Upper lobe of right lung (tissue), 1 donor: Measurements from ENCODE around the gene KCNH4. TPM values are rescaled to one million over a fixed set of nuclear protein-coding genes. Genes with fewer than 3 reads are reported as not detected.
"Not testable (repeated sequence)": the region's sequence is repeated elsewhere in the genome, so short reads cannot be mapped to it uniquely, and the experiment has no call there.

ENCODE experiments used
- ATAC-seq: fragments of 200-7000 bp; cut with Tn5 transposase; one replicate; pipeline ENCODE4 v1.9.1; 2020; ENCODE audit warnings: mild to moderate bottlenecking, moderate library complexity
- DNase-seq: peaks from one replicate; pipeline ENCODE4 v3.0.0-alpha.2; 2020
- H3K27ac ChIP-seq: fragments of 200-600 bp; one replicate; pipeline ENCODE4 v1.8.0; 2022
- H3K27me3 ChIP-seq: fragments of 200-600 bp; one replicate; pipeline ENCODE4 v1.8.0; 2022; ENCODE audit warnings: mild to moderate bottlenecking
- H3K36me3 ChIP-seq: fragments of 200-600 bp; one replicate; pipeline ENCODE4 v1.8.0; 2022
- H3K4me1 ChIP-seq: fragments of 200-600 bp; one replicate; pipeline ENCODE4 v1.8.0; 2022
- H3K4me3 ChIP-seq: fragments of 200-600 bp; one replicate; pipeline ENCODE4 v1.8.0; 2022; ENCODE audit warnings: mild to moderate bottlenecking
- H3K9me3 ChIP-seq: fragments of 200-600 bp; one replicate; pipeline ENCODE4 v1.8.0; 2022
- intact Hi-C: fragments of 100-400 bp; cut with DNase I; formaldehyde crosslinking; loops from one replicate; pipeline ENCODE4 v1.11.0; 2022
- total RNA-seq: library from RNA; stranded (reverse); fragmentation: NEBNext Ultra II Directional; extraction: Animal tissue kit (Norgen Biotek cat#: 25700); gene quantifications from one replicate; pipeline ENCODE4 v1.2.1, GENCODE V29; 2021
- TF ChIP-seq, protein P1 (sequence below): fragments of 200-600 bp; IDR thresholded peaks from one replicate; pipeline ENCODE4 v1.8.0; 2022; ENCODE audit warnings: antibody characterized with exemption
- donor health status: DM: no; HTN: yes; CAD: no; lungs with severe emphysema.

Gene KCNH4
- total RNA-seq, 1 donor from 2014 or later: 0.26 TPM

DNA sequence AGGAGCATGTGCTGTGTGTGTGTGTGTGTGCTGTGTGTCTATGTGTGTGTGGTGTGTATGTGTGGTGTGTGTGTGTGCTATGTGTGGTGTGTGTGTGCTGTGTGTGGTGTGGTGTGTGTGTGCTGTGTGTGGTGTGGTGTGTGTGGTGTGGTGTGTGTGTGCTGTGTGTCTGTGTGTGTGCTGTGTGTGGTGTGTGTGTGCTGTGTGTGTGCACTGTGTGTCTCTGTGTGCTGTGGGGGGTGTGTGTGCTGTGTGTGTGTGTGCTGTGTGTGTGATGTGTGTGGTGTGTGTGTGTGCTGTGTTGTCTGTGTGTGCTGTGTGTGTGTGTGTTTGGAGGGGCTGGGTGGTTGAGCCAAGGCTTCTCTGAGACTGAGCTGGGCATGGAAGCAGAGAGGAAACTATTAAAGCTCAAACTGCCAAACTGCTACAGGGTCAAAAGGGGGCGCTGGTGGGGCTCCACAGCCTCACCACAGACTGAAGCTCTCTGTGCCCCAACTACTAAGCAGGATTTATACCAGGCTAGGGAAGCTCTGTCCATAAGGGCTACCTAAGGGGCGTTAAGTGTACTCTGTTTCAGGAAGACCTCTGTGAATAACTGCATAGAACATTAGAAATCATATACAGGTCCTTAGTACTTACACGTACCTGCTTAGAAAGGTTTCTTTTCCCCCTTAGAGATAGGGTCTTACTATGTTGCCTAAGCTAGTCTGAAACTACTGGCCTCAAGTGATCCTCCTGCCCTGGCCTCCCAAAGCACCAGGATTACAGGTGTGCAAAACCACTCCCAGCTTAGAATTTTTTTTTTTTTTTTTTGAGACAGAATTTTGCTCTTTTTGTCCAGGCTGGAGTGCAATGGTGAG, 41.2 kb upstream of the KCNH4 start:
- no peaks in the 10 kb centered on the region for H3K27me3 ChIP-seq
- TF ChIP-seq, protein P1, sequence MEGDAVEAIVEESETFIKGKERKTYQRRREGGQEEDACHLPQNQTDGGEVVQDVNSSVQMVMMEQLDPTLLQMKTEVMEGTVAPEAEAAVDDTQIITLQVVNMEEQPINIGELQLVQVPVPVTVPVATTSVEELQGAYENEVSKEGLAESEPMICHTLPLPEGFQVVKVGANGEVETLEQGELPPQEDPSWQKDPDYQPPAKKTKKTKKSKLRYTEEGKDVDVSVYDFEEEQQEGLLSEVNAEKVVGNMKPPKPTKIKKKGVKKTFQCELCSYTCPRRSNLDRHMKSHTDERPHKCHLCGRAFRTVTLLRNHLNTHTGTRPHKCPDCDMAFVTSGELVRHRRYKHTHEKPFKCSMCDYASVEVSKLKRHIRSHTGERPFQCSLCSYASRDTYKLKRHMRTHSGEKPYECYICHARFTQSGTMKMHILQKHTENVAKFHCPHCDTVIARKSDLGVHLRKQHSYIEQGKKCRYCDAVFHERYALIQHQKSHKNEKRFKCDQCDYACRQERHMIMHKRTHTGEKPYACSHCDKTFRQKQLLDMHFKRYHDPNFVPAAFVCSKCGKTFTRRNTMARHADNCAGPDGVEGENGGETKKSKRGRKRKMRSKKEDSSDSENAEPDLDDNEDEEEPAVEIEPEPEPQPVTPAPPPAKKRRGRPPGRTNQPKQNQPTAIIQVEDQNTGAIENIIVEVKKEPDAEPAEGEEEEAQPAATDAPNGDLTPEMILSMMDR: peak; percentile 57
- no peak overlapping the region for H3K27ac ChIP-seq
- intact Hi-C loops: no loop called here
- no peak overlapping the region for H3K4me3 ChIP-seq
- ATAC-seq (peak; percentile 87), DNase-seq (no peak)
- peaks cover 46% of the 10 kb centered on the region for H3K36me3 ChIP-seq
- H3K4me1 ChIP-seq: no peaks in the 10 kb centered on the region
- no peaks in the 10 kb centered on the region for H3K9me3 ChIP-seq

DNA sequence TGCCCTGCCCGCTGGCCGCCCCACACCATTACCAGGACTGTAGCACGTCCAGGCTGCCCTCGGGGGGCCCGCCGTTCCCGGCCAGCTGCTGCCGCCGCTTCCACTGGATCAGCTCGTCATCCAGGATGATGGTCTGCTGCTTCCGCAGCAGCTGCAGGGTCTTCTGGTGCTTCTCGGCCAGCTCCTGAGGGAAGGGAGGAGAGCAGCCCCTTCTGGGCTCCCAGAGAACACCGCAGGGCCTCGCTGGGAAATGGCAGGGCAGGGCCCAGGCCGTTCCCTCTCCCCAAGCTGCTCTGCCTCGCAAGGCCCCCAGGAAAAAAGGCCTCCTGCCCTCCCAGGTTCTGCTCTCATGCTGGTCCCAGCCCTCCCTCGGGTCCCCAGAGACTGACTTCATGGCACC, 38.3 kb upstream of the KCNH4 start:
- ATAC-seq, H3K4me1 ChIP-seq, intact Hi-C loops, H3K4me3 ChIP-seq, H3K27me3 ChIP-seq, H3K27ac ChIP-seq, DNase-seq, H3K9me3 ChIP-seq: not testable (repeated sequence)
- H3K36me3 ChIP-seq: peaks cover 70% of the 10 kb centered on the region

DNA sequence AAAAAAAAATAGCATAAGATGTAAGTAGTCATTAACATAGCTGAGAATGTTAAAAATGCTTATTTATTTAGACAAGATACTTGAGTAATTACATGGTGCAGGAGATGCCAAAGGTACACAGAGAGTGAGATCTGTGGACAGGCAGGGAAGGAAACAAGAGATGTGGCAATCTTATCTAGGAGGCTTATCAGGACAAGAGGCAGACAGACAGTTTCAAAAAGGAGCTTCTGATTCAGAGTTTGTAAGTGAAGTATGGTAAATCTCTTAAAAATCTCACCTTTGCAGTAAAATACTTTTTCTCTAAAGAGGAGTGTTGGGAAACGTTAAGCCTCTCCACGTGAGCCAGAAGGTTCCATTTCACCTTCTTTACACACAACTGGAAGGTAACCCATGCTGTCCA, 33.2 kb upstream of the KCNH4 start:
- ATAC-seq (no peak), DNase-seq (no peak)
- no peaks in the 10 kb centered on the region for H3K27me3 ChIP-seq
- H3K9me3 ChIP-seq: no peaks in the 10 kb centered on the region
- TF ChIP-seq, protein P1: no peak
- intact Hi-C loops: no loop called here
- no peak overlapping the region for H3K27ac ChIP-seq
- no peak overlapping the region for H3K4me3 ChIP-seq
- no peaks in the 10 kb centered on the region for H3K4me1 ChIP-seq
- peaks cover 77% of the 10 kb centered on the region for H3K36me3 ChIP-seq

DNA sequence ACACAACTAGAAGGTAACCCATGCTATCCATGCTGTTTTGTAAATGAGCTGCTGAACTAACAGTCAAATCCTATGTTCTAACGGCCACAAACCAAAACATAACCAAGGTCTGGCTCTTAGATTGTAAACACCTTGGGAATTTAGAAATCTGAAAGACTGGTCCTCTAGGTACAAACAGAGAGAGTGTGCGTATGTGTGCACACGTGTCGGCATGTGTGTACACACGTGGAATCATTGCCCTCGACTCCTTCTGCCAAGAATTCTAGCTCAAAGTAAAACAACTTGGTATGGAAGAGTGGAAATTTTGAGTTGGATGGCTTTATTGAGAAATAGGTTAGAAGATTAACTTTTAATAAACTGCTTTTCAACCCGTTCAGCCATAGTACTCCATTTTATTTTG, 31.4 kb upstream of the KCNH4 start:
- DNase-seq: no peak
- ATAC-seq: no peak
- no peaks in the 10 kb centered on the region for H3K9me3 ChIP-seq
- intact Hi-C loops: no loop called here
- no peaks in the 10 kb centered on the region for H3K4me1 ChIP-seq
- no peak overlapping the region for H3K4me3 ChIP-seq
- no peaks in the 10 kb centered on the region for H3K27me3 ChIP-seq
- H3K27ac ChIP-seq: no peak overlapping the region
- TF ChIP-seq, protein P1: no peak
- H3K36me3 ChIP-seq: peaks cover 82% of the 10 kb centered on the region

DNA sequence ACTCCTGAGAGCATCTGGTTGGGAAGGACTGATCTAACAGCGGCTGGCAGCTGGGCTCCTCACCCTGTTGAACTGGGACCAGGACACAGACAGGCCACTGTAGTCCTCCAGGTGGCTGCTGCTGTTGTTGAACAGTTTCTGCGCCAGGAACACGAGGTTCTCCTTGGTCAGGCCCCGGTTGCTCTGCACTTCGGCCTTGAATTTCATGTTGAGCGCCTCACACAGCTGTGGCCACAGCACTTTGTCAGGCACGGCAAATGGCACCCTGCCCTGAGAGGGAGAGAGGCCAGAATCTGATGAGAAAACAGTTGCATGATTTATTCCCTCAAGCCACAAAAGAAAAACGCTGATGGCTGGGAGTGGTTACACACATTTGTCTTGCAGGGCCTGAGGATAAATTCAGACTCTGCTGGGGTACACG, 31.0 kb upstream of the KCNH4 start:
- not testable (repeated sequence) for H3K4me3 ChIP-seq, H3K27me3 ChIP-seq, DNase-seq

DNA sequence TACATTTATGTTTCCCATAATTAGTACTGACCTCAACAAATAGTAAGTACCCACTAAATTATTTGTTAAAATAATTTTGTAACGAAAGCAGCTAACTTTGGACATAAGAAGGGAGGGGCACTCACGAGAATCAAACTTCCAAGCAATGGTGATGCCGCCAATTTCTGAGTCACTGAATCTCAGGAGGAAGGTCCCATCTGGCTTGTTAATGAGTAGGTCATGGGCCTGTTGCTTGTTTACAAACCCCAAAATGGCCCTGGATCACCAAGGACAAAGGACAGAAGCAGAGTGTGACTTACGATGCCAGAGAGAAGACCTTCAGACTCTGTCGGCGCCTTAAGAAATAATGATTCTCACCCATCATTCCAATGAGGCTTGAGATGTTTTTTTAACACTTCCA, 29.1 kb upstream of the KCNH4 start:
- intact Hi-C loops: no loop called here
- Histone ChIP-seq H3K27ac (no peak overlapping the region), H3K27me3 (no peaks in the 10 kb centered on the region), H3K4me3 (no peak overlapping the region), H3K4me1 (no peaks in the 10 kb centered on the region), H3K36me3 (peaks cover 81% of the 10 kb centered on the region), H3K9me3 (no peaks in the 10 kb centered on the region)
- no peak for ATAC-seq
- TF ChIP-seq, protein P1: no peak
- DNase-seq: no peak

More for the DNA sequence above, 31.0 kb upstream of the KCNH4 start:
- H3K9me3 ChIP-seq, H3K27ac ChIP-seq, H3K4me1 ChIP-seq, intact Hi-C loops: not testable (repeated sequence)
- ATAC-seq: peak; percentile 58
- H3K36me3 ChIP-seq: peaks cover 81% of the 10 kb centered on the region

DNA sequence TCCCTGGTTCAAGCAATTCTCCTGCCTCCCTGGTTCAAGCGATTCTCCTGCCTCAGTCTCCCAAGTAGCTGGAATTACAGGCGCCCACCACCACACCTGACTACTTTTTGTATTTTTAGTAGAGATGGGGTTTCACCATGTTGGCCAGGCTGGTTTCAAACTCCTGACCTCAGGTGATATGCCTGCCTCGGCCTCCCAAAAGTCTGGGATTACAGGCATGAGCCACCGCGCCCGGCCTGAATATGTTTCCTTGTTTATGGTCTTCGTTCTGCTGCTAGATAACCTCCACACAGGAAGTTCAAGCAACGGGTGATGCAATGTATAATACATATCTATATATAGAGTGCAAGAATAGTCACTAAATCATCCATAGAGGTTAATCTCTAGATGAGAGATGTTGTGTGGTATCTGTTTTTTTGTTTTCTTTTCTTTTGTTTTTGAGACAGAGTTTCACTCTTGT, 25.2 kb upstream of the KCNH4 start:
- H3K4me3 ChIP-seq, H3K27me3 ChIP-seq, H3K27ac ChIP-seq, H3K9me3 ChIP-seq, H3K4me1 ChIP-seq, DNase-seq, intact Hi-C loops: not testable (repeated sequence)
- peak; percentile 64 for ATAC-seq
- peaks cover 90% of the 10 kb centered on the region for H3K36me3 ChIP-seq
